Measurements from ENCODE around the gene ATP6V1B1. TPM values are rescaled to one million over a fixed set of nuclear protein-coding genes. Genes with fewer than 3 reads are reported as not detected.

The ATP6V1B1 gene
- total RNA-seq, 2 experiments from 2014 or later = not detected

GRCh38 chr2:70977605-70978205, 42.0 kb downstream of the ATP6V1B1 start:
- intact Hi-C loops (cut with DNase I, micrococcal nuclease) = loop anchor here in 1 of 2 experiments (2.0 kb wide), 1 partner anchor 17 kb away; the partner anchor contains the start of gene TEX261
- Mint-ChIP-seq H3K4me1 (ENCODE audit: low read depth) (peaks cover 20% of the 10 kb centered on the region), H3K9me3 (no peaks in the 10 kb centered on the region), H3K4me3 (peak overlapping the region; percentile 91), H3K27ac (peak overlapping the region; percentile 67), H3K36me3 (ENCODE audit: low read depth) (no peaks in the 10 kb centered on the region), H3K27me3 (no peaks in the 10 kb centered on the region)
- Histone ChIP-seq H3K36me3 (ENCODE audit: insufficient read depth, low read length) (no peaks in the 10 kb centered on the region), H3K4me3 (ENCODE audit: low read length) (peak overlapping the region; percentile 76), H3K4me1 (ENCODE audit: insufficient read depth, low read length) (peaks cover 24% of the 10 kb centered on the region), H3K27me3 (ENCODE audit: control insufficient read depth in 1 of 2, insufficient read depth in 2 of 2, low read length in 2 of 2) (no peaks in the 10 kb centered on the region), H3K27ac (ENCODE audit: low read depth in 1 of 2, low read length in 2 of 2) (peak overlapping the region in 1 of 2 donors; percentile 58), H3K9me3 (ENCODE audit: control insufficient read depth in 1 of 2, insufficient read depth in 1 of 2, low read length in 2 of 2) (no peaks in the 10 kb centered on the region)
- ATAC-seq (ENCODE audit: poor library complexity) (peak; percentile 37), DNase-seq (peak in 4 of 14 experiments; percentile 49 to 63 (median 55))
- CTCF ChIA-PET = interaction anchor here (0.6 to 2.3 kb wide), 4 partner anchors 11 to 186 kb away, joined by 3 to 16 read pairs (median 4); no protein-coding TSS in a partner anchor
- TF ChIP-seq CTCF (IDR thresholded peaks at IDR 0.05) = peak; percentile 26
- POLR2A ChIA-PET = interaction anchor here (1.4 to 1.5 kb wide), 2 partner anchors 24 to 91 kb away, joined by 3 to 5 read pairs; partner anchors contain the start of gene NAGK

- H3K27ac Mint-ChIP-seq = peak within 1 kb of the TSS; percentile 67
- no peaks in the 10 kb centered on the region for H3K9me3 ChIP-seq (ENCODE audit: control insufficient read depth in 1 of 2, insufficient read depth in 1 of 2, low read length in 2 of 2)
- ChIA-PET CTCF (interaction anchor here (1.2 to 2.3 kb wide), 2 partner anchors 12 to 14 kb away, joined by 3 to 16 read pairs; no protein-coding TSS in a partner anchor), POLR2A (interaction anchor here (1.4 to 1.5 kb wide), 2 partner anchors 23 to 90 kb away, joined by 3 to 5 read pairs; partner anchors contain the start of gene NAGK)
- H3K4me1 Mint-ChIP-seq (ENCODE audit: low read depth) = peaks cover 20% of the 10 kb centered on the region
- no peaks in the 10 kb centered on the region for H3K36me3 ChIP-seq (ENCODE audit: insufficient read depth, low read length)
- peak within 1 kb of the TSS; percentile 91 for H3K4me3 Mint-ChIP-seq
- DNase-seq (peak in 4 of 14 experiments; percentile 14 to 50 (median 36)), ATAC-seq (ENCODE audit: poor library complexity) (peak; percentile 40)
- no peaks in the 10 kb centered on the region for H3K36me3 Mint-ChIP-seq (ENCODE audit: low read depth)
- no peaks in the 10 kb centered on the region for H3K27me3 Mint-ChIP-seq
- peak within 1 kb of the TSS in 1 of 2 donors; percentile 58 for H3K27ac ChIP-seq (ENCODE audit: low read depth in 1 of 2, low read length in 2 of 2)
- H3K4me3 ChIP-seq (ENCODE audit: low read length) = peak within 1 kb of the TSS; percentile 76
- intact Hi-C loops (cut with DNase I, micrococcal nuclease) = no loop called here
- peaks cover 24% of the 10 kb centered on the region for H3K4me1 ChIP-seq (ENCODE audit: insufficient read depth, low read length)
- no peaks in the 10 kb centered on the region for H3K9me3 Mint-ChIP-seq
- no peak for TF ChIP-seq CTCF (IDR thresholded peaks at IDR 0.05)
- no peaks in the 10 kb centered on the region for H3K27me3 ChIP-seq (ENCODE audit: control insufficient read depth in 1 of 2, insufficient read depth in 2 of 2, low read length in 2 of 2)
Measured at GRCh38 chr2:70978341-70979179, 42.9 kb downstream of the ATP6V1B1 start, which contains the start of gene ANKRD53. TSS of gene ANKRD53 (plus strand) at chr2:70978630. CDS start at chr2:70978646, 16 bp downstream.

GRCh38 chr2:70979180-70979488, 43.4 kb downstream of the ATP6V1B1 start:
- POLR2A ChIA-PET = interaction anchor here (1.4 kb wide), 1 partner anchor 22 kb away, joined by 3 read pairs; no protein-coding TSS in a partner anchor
- TF ChIP-seq CTCF (IDR thresholded peaks at IDR 0.05) = no peak
- peaks cover 21% of the 10 kb centered on the region for H3K4me1 Mint-ChIP-seq (ENCODE audit: low read depth)
- Histone ChIP-seq H3K27me3 (ENCODE audit: control insufficient read depth in 1 of 2, insufficient read depth in 2 of 2, low read length in 2 of 2) (no peaks in the 10 kb centered on the region), H3K4me3 (ENCODE audit: low read length) (no peak overlapping the region), H3K36me3 (ENCODE audit: insufficient read depth, low read length) (no peaks in the 10 kb centered on the region), H3K4me1 (ENCODE audit: insufficient read depth, low read length) (peaks cover 24% of the 10 kb centered on the region), H3K27ac (ENCODE audit: low read depth in 1 of 2, low read length in 2 of 2) (no peak overlapping the region), H3K9me3 (ENCODE audit: control insufficient read depth in 1 of 2, insufficient read depth in 1 of 2, low read length in 2 of 2) (no peaks in the 10 kb centered on the region)
- peak overlapping the region; percentile 65 for H3K4me3 Mint-ChIP-seq
- ATAC-seq (ENCODE audit: poor library complexity) (no peak), DNase-seq (peak in 1 of 14 experiments; percentile 20)
- intact Hi-C loops (cut with DNase I, micrococcal nuclease) = no loop called here
- no peaks in the 10 kb centered on the region for H3K36me3 Mint-ChIP-seq (ENCODE audit: low read depth)
- no peaks in the 10 kb centered on the region for H3K27me3 Mint-ChIP-seq
- H3K9me3 Mint-ChIP-seq = no peaks in the 10 kb centered on the region
- peak overlapping the region; percentile 30 for H3K27ac Mint-ChIP-seq
- CTCF ChIA-PET = no interaction called here

All from CD4-positive, alpha-beta T cell (primary cell).